A549 (cell line): ENCODE data around the gene OGFOD2. TPM values are rescaled to one million over a fixed set of nuclear protein-coding genes. Genes with fewer than 3 reads are reported as not detected.

ENCODE experiments used
- ATAC-seq, 2 experiments: fragments of 200-7000 bp in 1 of 2; fragments of >200 bp in 1 of 2; cut with Nextera tagmentation in 1 of 2; cut with Tn5 transposase in 1 of 2; 3 replicates each; pipeline versions ENCODE4 v1.8.0 to v1.9.1; 2018 to 2020; ENCODE audit warnings: mild to moderate bottlenecking in 1 of 2, moderate library complexity in 1 of 2
- CTCF ChIA-PET: fragments of 300-600 bp; sonication (Branson Sonifier 250); formaldehyde crosslinking; extraction: SDS; loops from one replicate; lab custom pipeline; 2021; ENCODE audit warnings: antibody characterized with exemption, inconsistent platforms; lab: Yijun Ruan, JAX
- POLR2A ChIA-PET: fragments of 350-600 bp; formaldehyde crosslinking; extraction: SDS; loops from one replicate; lab custom pipeline; 2021; ENCODE audit warnings: antibody characterized with exemption, inconsistent platforms; lab: Yijun Ruan, JAX
- DNase-seq, 2 experiments: peaks; one replicate each; pipeline versions ENCODE4 v3.0.0 to v3.0.0-alpha.2; 2011 to 2016; ENCODE audit warnings: low read depth in 1 of 2, low spot score in 1 of 2
- FAIRE-seq: peaks from 2 replicates; lab custom pipeline; 2011; peaks lifted over from hg19 to GRCh38; lab: Jason Lieb, UNC
- H3K27ac ChIP-seq, 2 experiments: fragments of >200 bp; sonication (Bioruptor Twin); formaldehyde crosslinking; 3 replicates each; pipeline ENCODE4 v1.5.1; 2016 to 2017
- H3K4me1 ChIP-seq: fragments of >200 bp; sonication (Bioruptor Twin); formaldehyde crosslinking; 3 replicates; pipeline ENCODE4 v1.6.1; 2016
- H3K4me2 ChIP-seq: fragments of >200 bp; sonication (Bioruptor Twin); formaldehyde crosslinking; 3 replicates; pipeline ENCODE4 v1.6.1; 2016
- H3K4me3 ChIP-seq: fragments of >200 bp; sonication (Bioruptor Twin); formaldehyde crosslinking; 3 replicates; pipeline ENCODE4 v1.5.1; 2016
- H3K9me3 ChIP-seq: fragments of >200 bp; sonication (Bioruptor Twin); formaldehyde crosslinking; 3 replicates; pipeline ENCODE4 v1.6.1; 2016
- ATOH8 ChIP-seq: fragments of 250-450 bp; sonication (Bioruptor Pico); IDR thresholded peaks from 2 replicates; pipeline ENCODE4 v1.5.0; 2020; ENCODE audit warnings: low read depth, mild to moderate bottlenecking, moderate library complexity
- BCL3 ChIP-seq: fragments of >200 bp; sonication (Bioruptor Twin); formaldehyde crosslinking; IDR thresholded peaks from 3 replicates; pipeline ENCODE4 v1.6.1; 2016
- CBX2 ChIP-seq: fragments of 200-600 bp; sonication (generic); IDR thresholded peaks from 2 replicates; pipeline ENCODE4 v1.6.1; 2016; ENCODE audit warnings: low read depth, mild to moderate bottlenecking, borderline replicate concordance
- CHD4 ChIP-seq: fragments of 200-600 bp; sonication (generic); IDR thresholded peaks from 2 replicates; pipeline ENCODE4 v1.6.1; 2016; ENCODE audit warnings: antibody characterized with exemption, mild to moderate bottlenecking, borderline replicate concordance
- EHF ChIP-seq: fragments of 250-450 bp; sonication (Bioruptor Pico); IDR thresholded peaks from 2 replicates; pipeline ENCODE4 v1.5.0; 2020; ENCODE audit warnings: mild to moderate bottlenecking
- EHMT2 ChIP-seq: fragments of 200-600 bp; sonication (generic); IDR thresholded peaks from 2 replicates; pipeline ENCODE4 v1.6.1; 2016; ENCODE audit warnings: antibody characterized with exemption, low read depth, mild to moderate bottlenecking, moderate library complexity
- FOXS1 ChIP-seq: fragments of 250-450 bp; sonication (Bioruptor Pico); IDR thresholded peaks from 2 replicates; pipeline ENCODE4 v1.5.0; 2020; ENCODE audit warnings: mild to moderate bottlenecking, moderate library complexity
- HDAC2 ChIP-seq: fragments of 200-600 bp; sonication (generic); IDR thresholded peaks from 2 replicates; pipeline ENCODE4 v1.6.1; 2016
- HMGXB4 ChIP-seq: fragments of 250-450 bp; sonication (Bioruptor Pico); IDR thresholded peaks from 2 replicates; pipeline ENCODE4 v1.5.0; 2021; ENCODE audit warnings: mild to moderate bottlenecking, moderate library complexity, borderline replicate concordance
- HOXB5 ChIP-seq: fragments of 250-450 bp; sonication (Bioruptor Pico); IDR thresholded peaks from 2 replicates; pipeline ENCODE4 v1.5.0; 2020; ENCODE audit warnings: mild to moderate bottlenecking, moderate library complexity
- JUNB ChIP-seq: fragments of >200 bp; sonication (Bioruptor Twin); formaldehyde crosslinking; IDR thresholded peaks from 2 replicates; pipeline ENCODE4 v1.6.1; 2016
- PHF8 ChIP-seq: fragments of 200-600 bp; sonication (generic); IDR thresholded peaks from 2 replicates; pipeline ENCODE4 v1.6.1; 2016; ENCODE audit warnings: low read depth, mild to moderate bottlenecking, antibody characterized with exemption, moderate library complexity, borderline replicate concordance
- POLR2A ChIP-seq: IDR thresholded peaks from 2 replicates; pipeline ENCODE4 v1.6.1; 2012; ENCODE audit warnings: mild to moderate bottlenecking, low read length
- POLR2AphosphoS2 ChIP-seq: conservative IDR thresholded peaks from 2 replicates; pipeline ENCODE4 v1.6.1; 2012; ENCODE audit warnings: low read length, improper control_type of control experiment, inconsistent platforms
- RFX5 ChIP-seq: fragments of 450-650 bp; IDR thresholded peaks from 2 replicates; pipeline ENCODE4 v1.7.1; 2014; ENCODE audit warnings: antibody characterized with exemption, mild to moderate bottlenecking, moderate library complexity
- RNF2 ChIP-seq: fragments of 200-600 bp; sonication (generic); IDR thresholded peaks from 2 replicates; pipeline ENCODE4 v1.6.1; 2016; ENCODE audit warnings: low read depth, mild to moderate bottlenecking, antibody characterized with exemption, moderate library complexity, borderline replicate concordance
- SREBF2 ChIP-seq: fragments of 450-650 bp; IDR thresholded peaks from 2 replicates; pipeline ENCODE4 v1.6.1; 2014; ENCODE audit warnings: mild to moderate bottlenecking, moderate library complexity
- USF2 ChIP-seq: fragments of 450-650 bp; IDR thresholded peaks from 2 replicates; pipeline ENCODE4 v1.6.1; 2014; ENCODE audit warnings: antibody characterized with exemption
- WGBS: methylation state at CpG from one replicate; pipeline ENCODE4 v1.1.6; 2017; ENCODE audit errors: missing lambda C conversion rate; 5-methylcytosine and 5-hydroxymethylcytosine counted together
- polyA plus RNA-seq, 4 experiments: library from polyadenylated mRNA; depleted of rRNA in 3 of 4; stranded (reverse); fragments of >200 nt; fragmentation: RNase III in 1 of 4; extraction: RNeasy Plus Mini Kit Qiagen cat#74134 plus additional on column Dnase treatment in 1 of 4; gene quantifications; 2 replicates in 3 of 4; 3 replicates in 1 of 4; pipeline ENCODE4 v1.2.3, GENCODE V29; 2011 to 2017
- TF ChIP-seq, protein P1 (sequence below): IDR thresholded peaks from 2 replicates; pipeline ENCODE4 v1.6.1; 2012
- TF ChIP-seq, protein P2 (sequence below): IDR thresholded peaks from 2 replicates; pipeline ENCODE4 v1.6.1; 2012
- TF ChIP-seq, protein P3 (sequence below): fragments of 150-350 bp; IDR thresholded peaks from 2 replicates; pipeline ENCODE4 v1.6.1; 2014; ENCODE audit warnings: low read depth, mild to moderate bottlenecking, low read length
- TF ChIP-seq, protein P4 (sequence below): fragments of >200 bp; sonication (Bioruptor Twin); formaldehyde crosslinking; IDR thresholded peaks from 3 replicates; pipeline ENCODE4 v1.5.1; 2016

Gene OGFOD2
- polyA plus RNA-seq, 2 of the 4 experiments (the other 2 are of a cell fraction): 11.0 to 18.2 TPM

GRCh38 chr12:122965851-122966742 lies 8.9 kb upstream of the OGFOD2 start, which contains the start of gene ABCB9 (continued):
- TF ChIP-seq, protein P1, sequence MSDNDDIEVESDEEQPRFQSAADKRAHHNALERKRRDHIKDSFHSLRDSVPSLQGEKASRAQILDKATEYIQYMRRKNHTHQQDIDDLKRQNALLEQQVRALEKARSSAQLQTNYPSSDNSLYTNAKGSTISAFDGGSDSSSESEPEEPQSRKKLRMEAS: peak; percentile 48; the same call in 1 of the 2 replicates
- TF ChIP-seq POLR2A: peak; percentile 85
- TF ChIP-seq RNF2: no peak
- no peak for TF ChIP-seq JUNB
- peak; percentile 49; the same call in 1 of the 2 replicates for TF ChIP-seq PHF8
- TF ChIP-seq BCL3: no peak
- TF ChIP-seq USF2: no peak

DNA sequence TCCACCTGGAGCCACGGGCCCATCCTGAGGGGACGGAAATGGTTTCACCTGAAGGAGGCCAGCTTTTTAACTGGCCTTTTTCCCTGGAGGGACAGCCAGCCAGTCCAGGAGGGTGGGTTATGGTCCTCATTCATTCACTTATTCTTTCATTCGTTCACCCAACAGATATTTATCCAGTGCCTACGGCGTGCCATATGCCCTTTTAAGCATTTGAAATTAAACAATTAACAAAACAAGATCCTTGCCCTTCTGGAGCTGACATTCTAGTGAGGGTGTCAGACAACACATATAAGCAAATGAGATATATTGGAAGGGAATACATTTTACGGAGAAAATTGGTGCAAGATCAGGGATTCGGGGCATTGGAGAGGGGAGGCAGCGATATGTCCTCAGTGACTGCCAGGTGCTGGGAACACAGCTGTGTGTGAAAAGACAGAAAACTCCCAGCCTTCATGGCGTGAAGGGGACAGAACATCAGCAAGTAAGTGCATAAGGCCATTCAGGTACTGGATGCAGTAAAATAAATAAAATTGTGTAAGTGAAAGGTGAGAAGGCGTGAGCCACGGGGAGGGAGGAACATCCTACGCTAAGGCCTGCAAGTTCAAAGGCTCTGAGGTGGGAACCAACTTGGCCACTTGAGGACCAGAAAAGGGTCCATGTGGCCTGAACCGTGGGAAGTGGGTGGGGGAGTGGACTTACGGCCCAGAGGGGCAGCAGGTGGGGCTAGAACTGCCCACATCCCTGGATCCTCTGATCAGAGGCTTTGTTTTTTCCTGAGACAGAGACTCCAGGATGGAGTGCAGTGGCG lies 8.1 kb upstream of the OGFOD2 start:
- H3K27ac ChIP-seq: no peak overlapping the region
- ChIA-PET POLR2A (interaction anchor here (0.5 to 1.6 kb wide), 4 partner anchors 9 to 417 kb away, joined by 3 to 18 read pairs (median 11); partner anchors contain the start of genes KMT5A, MPHOSPH9, MTRFR and OGFOD2), CTCF (interaction anchor here (1.1 to 5.8 kb wide), 6 partner anchors 13 to 106 kb away, joined by 3 to 47 read pairs (median 4); no protein-coding TSS in a partner anchor)
- 60% methylated on average over 15 of the region's 15 CpGs for WGBS
- ATAC-seq (no peak), DNase-seq (no peak), FAIRE-seq (no peak)
- TF ChIP-seq HMGXB4 (CRISPR knock-in tag) (no peak), CBX2 (no peak), HDAC2 (no peak)
- H3K4me3 ChIP-seq: peak overlapping the region; percentile 77; the same call in 2 of the 3 replicates
- peaks cover 17% of the 10 kb centered on the region for H3K4me1 ChIP-seq
- H3K9me3 ChIP-seq: no peaks in the 10 kb centered on the region
- H3K4me2 ChIP-seq: peak overlapping the region; percentile 98

DNA sequence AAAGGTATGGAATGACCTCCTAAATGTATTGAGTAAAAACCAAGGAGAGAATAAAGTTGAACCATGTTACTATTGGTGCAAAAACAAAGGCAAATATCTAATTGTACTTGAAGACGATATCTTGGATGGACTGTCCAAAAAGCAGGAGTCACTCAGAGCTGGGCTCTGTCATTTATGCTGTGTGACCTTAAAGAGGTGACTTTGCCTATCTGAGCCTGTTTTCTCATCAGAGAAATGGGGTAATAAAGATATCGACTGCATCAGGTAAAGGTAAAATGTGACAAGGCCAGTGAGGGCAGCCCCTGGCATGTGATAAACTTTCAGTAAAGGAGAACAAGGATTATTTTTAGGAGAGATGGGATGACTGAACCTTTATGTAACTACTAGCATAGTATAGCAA lies 6.9 kb upstream of the OGFOD2 start:
- ChIA-PET CTCF (interaction anchor here (0.6 to 2.9 kb wide), 3 partner anchors 75 to 276 kb away, joined by 3 to 11 read pairs (median 3); no protein-coding TSS in a partner anchor), POLR2A (no interaction called here)
- no peak overlapping the region for H3K4me3 ChIP-seq
- DNase-seq (no peak), FAIRE-seq (no peak), ATAC-seq (no peak)
- H3K9me3 ChIP-seq: no peaks in the 10 kb centered on the region
- H3K4me1 ChIP-seq: peaks cover 17% of the 10 kb centered on the region
- WGBS: 71% methylated on average over 2 of the region's 2 CpGs
- no peak overlapping the region for H3K4me2 ChIP-seq
- H3K27ac ChIP-seq: no peak overlapping the region
- TF ChIP-seq EHF (CRISPR knock-in tag): no peak
- TF ChIP-seq POLR2AphosphoS2: no peak
- TF ChIP-seq, protein P2, sequence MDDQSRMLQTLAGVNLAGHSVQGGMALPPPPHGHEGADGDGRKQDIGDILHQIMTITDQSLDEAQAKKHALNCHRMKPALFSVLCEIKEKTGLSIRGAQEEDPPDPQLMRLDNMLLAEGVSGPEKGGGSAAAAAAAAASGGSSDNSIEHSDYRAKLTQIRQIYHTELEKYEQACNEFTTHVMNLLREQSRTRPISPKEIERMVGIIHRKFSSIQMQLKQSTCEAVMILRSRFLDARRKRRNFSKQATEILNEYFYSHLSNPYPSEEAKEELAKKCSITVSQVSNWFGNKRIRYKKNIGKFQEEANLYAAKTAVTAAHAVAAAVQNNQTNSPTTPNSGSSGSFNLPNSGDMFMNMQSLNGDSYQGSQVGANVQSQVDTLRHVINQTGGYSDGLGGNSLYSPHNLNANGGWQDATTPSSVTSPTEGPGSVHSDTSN: no peak
- no peak for TF ChIP-seq CHD4
- TF ChIP-seq, protein P3, sequence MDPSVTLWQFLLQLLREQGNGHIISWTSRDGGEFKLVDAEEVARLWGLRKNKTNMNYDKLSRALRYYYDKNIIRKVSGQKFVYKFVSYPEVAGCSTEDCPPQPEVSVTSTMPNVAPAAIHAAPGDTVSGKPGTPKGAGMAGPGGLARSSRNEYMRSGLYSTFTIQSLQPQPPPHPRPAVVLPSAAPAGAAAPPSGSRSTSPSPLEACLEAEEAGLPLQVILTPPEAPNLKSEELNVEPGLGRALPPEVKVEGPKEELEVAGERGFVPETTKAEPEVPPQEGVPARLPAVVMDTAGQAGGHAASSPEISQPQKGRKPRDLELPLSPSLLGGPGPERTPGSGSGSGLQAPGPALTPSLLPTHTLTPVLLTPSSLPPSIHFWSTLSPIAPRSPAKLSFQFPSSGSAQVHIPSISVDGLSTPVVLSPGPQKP: no peak
- TF ChIP-seq SREBF2: no peak
- TF ChIP-seq RFX5: no peak
- TF ChIP-seq HOXB5: no peak
- no peak for TF ChIP-seq ATOH8 (CRISPR knock-in tag)
- no peak for TF ChIP-seq EHMT2
- TF ChIP-seq, protein P4, sequence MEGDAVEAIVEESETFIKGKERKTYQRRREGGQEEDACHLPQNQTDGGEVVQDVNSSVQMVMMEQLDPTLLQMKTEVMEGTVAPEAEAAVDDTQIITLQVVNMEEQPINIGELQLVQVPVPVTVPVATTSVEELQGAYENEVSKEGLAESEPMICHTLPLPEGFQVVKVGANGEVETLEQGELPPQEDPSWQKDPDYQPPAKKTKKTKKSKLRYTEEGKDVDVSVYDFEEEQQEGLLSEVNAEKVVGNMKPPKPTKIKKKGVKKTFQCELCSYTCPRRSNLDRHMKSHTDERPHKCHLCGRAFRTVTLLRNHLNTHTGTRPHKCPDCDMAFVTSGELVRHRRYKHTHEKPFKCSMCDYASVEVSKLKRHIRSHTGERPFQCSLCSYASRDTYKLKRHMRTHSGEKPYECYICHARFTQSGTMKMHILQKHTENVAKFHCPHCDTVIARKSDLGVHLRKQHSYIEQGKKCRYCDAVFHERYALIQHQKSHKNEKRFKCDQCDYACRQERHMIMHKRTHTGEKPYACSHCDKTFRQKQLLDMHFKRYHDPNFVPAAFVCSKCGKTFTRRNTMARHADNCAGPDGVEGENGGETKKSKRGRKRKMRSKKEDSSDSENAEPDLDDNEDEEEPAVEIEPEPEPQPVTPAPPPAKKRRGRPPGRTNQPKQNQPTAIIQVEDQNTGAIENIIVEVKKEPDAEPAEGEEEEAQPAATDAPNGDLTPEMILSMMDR: no peak
- no peak for TF ChIP-seq FOXS1 (CRISPR knock-in tag)
